GM12874 (cell line): ENCODE data around the gene DUSP2.

Source experiments
- TF ChIP-seq, protein P1 (sequence below): IDR thresholded peaks from 2 replicates; pipeline ENCODE4 v1.5.1; 2011; ENCODE audit warnings: low read depth, mild to moderate bottlenecking, control low read depth, low read length, moderate library complexity; ENCODE audit not compliant: insufficient read depth

The DUSP2 gene

DNA sequence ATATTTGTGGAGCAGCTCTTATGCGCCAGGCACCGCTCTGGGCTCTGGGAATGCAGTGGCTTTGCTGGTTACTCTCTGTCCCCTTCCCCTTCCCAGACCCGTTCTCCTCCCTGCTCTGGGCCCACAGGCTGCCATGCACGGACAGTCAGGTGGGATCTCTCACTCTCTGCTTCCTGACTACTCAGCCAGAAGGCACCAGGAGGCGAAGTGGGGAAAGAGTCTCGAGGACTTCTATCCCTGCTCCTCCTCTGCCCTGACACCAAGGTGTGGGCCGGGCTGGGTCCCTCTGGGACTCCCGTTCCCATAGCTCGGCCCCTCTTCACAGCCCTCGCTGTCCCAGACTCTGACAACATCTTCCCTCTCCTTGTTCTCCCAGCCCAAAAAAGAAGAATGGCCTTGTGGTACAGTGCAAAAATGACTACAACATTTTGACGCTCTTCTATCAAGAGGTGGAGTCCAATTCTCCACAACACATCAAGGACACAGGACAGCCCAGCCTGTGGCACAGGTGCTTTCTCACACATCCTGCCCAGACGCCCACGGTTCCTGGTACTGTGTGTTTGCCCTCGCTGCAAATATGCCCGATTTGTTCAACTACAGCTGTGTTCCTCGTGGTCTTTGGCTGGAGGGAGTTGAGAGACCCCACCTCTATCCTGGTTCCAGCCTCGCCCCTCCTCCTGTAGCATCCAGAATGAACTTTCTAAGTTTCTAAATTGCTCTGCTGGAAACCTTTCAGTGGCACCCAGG, 14.0 kb upstream of the DUSP2 start:
- TF ChIP-seq, protein P1, sequence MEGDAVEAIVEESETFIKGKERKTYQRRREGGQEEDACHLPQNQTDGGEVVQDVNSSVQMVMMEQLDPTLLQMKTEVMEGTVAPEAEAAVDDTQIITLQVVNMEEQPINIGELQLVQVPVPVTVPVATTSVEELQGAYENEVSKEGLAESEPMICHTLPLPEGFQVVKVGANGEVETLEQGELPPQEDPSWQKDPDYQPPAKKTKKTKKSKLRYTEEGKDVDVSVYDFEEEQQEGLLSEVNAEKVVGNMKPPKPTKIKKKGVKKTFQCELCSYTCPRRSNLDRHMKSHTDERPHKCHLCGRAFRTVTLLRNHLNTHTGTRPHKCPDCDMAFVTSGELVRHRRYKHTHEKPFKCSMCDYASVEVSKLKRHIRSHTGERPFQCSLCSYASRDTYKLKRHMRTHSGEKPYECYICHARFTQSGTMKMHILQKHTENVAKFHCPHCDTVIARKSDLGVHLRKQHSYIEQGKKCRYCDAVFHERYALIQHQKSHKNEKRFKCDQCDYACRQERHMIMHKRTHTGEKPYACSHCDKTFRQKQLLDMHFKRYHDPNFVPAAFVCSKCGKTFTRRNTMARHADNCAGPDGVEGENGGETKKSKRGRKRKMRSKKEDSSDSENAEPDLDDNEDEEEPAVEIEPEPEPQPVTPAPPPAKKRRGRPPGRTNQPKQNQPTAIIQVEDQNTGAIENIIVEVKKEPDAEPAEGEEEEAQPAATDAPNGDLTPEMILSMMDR = no peak

DNA sequence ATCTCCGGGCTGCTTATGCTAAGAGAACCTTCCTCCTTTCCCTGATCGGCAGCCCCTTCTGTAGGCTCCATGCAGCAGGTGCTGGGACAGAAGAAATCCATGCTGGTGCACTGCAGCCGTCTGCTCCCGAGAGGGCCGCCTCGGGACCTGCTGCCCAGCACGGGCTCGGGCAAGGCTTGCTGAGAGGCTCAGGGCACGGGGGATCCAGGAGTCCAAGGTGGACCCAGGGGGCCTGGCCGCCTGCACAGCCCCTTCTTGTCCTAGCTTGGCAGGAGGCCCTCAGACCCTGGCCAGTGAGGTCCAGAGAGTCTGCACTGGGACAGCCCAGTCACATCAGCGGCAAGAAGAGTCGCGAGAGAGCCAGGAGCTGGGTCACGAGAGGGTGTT, 13.3 kb upstream of the DUSP2 start:
- TF ChIP-seq, protein P1 = no peak

DNA sequence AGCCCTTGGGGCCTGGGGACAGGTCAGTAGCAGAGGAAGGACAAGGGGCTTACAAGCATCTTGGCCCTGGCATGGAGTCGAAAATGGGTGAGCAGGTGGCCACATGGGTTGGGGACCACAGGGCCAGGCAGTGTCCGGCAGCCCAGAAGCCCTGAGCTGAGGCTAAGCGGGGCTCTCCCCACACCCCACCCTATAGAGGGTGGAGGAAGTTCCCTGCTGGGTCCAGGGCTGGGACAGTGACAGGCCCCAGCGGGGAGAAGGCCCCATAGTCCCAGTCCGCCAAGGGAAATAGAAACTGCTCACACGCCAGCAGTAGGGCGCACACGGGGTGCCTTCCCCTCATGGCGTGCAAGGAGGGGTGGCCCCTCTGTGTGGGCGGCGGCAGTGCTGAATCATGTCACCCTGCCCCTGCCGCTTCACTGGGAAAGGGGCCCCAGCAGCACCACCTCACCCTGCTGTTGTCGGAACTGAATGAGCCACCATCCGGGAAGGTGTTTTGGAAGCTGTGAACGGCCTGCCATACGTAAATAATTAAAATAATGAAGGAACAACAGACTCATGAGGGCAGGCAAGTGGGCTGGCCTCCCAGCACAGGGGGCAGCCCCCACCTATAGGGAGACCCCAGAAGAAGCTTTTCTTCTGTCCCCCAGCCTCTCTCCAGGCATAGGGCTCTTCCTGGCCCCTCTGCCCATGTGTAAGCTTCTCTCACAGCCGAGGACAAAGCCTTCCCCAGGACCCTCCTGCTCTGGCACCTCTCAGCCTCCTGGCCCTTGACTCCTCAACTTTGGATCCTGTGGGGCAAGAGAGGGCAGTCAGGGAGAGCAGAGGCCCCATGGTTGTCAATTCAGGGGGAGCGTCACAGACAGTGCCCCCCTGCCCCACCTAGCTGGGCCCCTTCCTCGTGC, 12.7 kb upstream of the DUSP2 start:
- TF ChIP-seq, protein P1 = no peak

DNA sequence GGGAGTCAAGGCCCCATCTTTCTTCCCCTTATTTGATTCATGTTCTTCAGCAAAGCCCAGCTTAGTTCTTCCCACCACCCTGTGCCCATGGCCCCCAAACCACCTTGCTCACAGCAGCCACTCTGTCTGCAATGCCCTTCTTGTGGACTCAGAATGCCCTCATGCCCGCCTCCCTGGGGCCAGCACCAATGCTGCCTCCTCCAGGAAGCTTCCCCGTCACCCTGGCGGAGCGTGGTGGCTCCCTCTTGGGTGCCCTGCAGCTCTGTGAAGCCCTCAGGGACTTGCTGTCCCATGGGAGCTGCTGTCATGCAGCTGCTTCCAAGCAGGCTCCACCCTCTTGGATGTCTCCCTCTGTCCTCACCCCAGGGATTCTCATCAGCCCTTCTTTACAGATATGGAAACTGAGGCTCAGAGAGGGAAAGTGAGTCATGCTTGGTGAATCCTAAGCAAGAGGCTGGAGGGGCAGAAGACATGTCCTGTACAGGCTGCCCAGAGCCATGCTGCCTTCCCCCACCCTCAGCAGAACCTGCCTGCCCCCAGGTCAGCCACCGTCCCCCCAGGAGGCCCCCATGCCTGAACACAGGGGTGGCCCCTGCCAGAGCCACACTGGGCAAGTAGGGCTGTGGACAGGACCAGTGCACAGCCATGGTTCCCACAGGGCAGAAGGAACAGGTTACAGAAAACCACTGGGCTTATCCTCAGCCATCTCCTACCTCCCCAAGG, 11.8 kb upstream of the DUSP2 start:
- TF ChIP-seq, protein P1 = no peak

DNA sequence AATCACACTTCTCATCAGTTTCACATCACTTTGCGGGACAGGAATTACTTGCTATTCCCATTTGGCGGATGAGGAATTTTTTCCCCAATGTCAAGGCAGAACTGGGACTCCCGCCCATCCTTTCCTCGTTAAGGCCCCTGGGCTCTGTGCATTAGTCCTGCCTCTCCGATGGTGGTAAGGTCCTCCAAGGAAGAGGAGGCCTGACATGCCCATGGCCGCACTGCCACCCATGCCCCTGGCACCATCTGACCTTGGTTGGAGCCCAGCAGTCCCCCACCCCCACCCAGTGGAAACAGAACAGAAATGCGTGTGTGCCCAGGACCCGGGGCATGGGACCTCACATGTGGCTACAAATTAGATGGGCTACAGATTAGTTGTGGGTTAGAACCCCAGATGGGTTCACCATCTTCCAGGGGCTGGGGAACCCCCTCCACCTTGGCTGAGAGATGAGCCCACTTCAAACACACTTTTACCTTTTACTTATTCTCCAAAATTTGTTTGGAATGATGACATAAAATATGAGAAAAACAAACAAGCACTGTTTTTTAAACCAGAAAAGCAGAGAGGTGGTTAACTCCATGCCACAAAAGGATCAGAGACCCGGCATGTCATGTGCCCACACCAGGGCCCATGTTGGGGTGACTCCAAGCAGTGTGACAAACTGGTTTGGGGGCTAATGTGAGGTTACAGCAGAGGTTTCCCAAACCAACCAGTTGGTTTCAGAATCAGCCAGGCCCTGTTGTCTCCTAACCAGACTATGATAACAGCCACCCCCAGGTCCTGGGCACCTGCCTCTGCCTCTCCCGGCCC, 11.0 kb upstream of the DUSP2 start:
- TF ChIP-seq, protein P1 = no peak

DNA sequence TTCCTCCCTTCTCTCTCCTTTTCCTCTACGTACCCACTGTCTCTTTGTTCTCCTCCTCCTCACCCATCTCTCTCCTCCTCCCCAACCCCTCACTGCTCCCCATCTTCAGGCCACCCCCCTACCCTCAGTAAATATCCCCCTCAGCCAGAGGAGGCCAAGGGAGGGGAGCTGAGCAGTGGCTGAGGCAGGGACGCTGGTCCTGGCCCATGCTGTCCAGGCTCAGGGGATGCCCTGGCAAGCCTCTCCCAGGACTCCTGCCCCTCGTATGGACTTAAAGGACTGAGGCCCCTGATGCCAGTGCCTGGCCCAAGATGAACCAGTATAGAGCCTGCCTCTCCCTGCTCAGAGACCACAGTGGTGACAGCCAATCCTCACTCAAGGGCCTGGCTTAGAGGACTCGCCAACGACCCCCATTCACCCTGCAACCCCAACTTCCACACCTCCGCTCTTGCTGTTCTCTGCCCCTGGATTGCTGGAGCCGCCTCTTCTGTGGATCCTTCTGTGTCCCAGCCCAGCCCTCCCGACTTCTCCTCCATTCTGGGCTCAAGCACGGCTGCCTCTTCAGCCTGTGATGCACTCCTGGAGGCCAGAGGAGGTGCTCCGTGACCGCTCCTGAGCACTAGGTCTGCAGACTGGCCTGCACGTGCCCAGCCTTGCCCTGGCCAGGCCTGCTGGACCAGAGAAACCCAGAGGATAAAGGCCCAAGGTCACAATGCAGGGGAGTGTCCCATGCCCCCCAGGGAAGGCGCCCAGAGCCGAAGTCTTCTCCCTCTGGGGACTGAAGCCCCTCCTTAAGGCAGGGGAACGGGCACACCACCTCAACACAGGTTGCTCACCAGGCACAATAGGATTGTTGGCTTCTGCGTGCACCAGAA, 9.5 kb upstream of the DUSP2 start:
- TF ChIP-seq, protein P1 = no peak
